ENCODE data around the gene WWOX.

Gene WWOX

GRCh38 chr16:78448658-78449271, 349.3 kb downstream of the WWOX start:
- no peak overlapping the region for H3K18ac ChIP-seq (ENCODE audit: low read length)
- no peak overlapping the region for H3K4me3 ChIP-seq (ENCODE audit: low read depth, low read length)
- H3K14ac ChIP-seq (ENCODE audit: low read length), result no peak overlapping the region
- no peak overlapping the region for H4K8ac ChIP-seq (ENCODE audit: low read depth, low read length)
- H3K4me2 ChIP-seq (ENCODE audit: low read length), result no peak overlapping the region
- no peaks in the 10 kb centered on the region for H3K79me2 ChIP-seq (ENCODE audit: control insufficient read depth, insufficient read depth, low read length, poor library complexity)
- H3K27ac ChIP-seq (ENCODE audit: low read depth, low read length), result no peak overlapping the region
- H4K12ac ChIP-seq (ENCODE audit: low read depth, low read length), result no peak overlapping the region
- no peaks in the 10 kb centered on the region for H3K4me1 ChIP-seq (ENCODE audit: control insufficient read depth in 1 of 2, insufficient read depth in 2 of 2, low read length in 2 of 2)
- no peaks in the 10 kb centered on the region for H3K79me1 ChIP-seq (ENCODE audit: low read length)
- no peak overlapping the region for H2BK5ac ChIP-seq (ENCODE audit: low read depth, low read length, poor library complexity)
- no peak overlapping the region for H2AK5ac ChIP-seq (ENCODE audit: low read length)
- no peak overlapping the region for H2BK120ac ChIP-seq (ENCODE audit: insufficient read depth, low read length, poor library complexity)
- WGBS (ENCODE audit: extremely low coverage, insufficient coverage, insufficient read length), result no CpG with 5 or more reads among the region's 6 CpGs
- no peak for DNase-seq
- H3K27me3 ChIP-seq (ENCODE audit: insufficient read depth, low read length), result no peaks in the 10 kb centered on the region
- H3K23ac ChIP-seq (ENCODE audit: low read length), result no peak overlapping the region
- no peak overlapping the region for H3K9ac ChIP-seq (ENCODE audit: low read length)
- H3K36me3 ChIP-seq (ENCODE audit: control insufficient read depth in 1 of 2, insufficient read depth in 2 of 2, low read length in 2 of 2), result no peaks in the 10 kb centered on the region
- H2BK12ac ChIP-seq (ENCODE audit: low read length), result no peak overlapping the region
- H3K4ac ChIP-seq (ENCODE audit: low read depth, low read length), result no peak overlapping the region
- no peaks in the 10 kb centered on the region for H3K9me3 ChIP-seq (ENCODE audit: insufficient read depth, low read depth, low read length)
- H2AFZ ChIP-seq (ENCODE audit: insufficient read depth, low read length, poor library complexity), result no peak overlapping the region
- H4K91ac ChIP-seq (ENCODE audit: low read depth, low read length), result no peak overlapping the region

- H4K12ac ChIP-seq (ENCODE audit: low read depth, low read length), result no peak overlapping the region
- no peaks in the 10 kb centered on the region for H3K27me3 ChIP-seq (ENCODE audit: insufficient read depth, low read length)
- H3K27ac ChIP-seq (ENCODE audit: low read depth, low read length), result no peak overlapping the region
- no peak overlapping the region for H2BK12ac ChIP-seq (ENCODE audit: low read length)
- no peak overlapping the region for H3K4ac ChIP-seq (ENCODE audit: low read depth, low read length)
- no peak overlapping the region for H2BK5ac ChIP-seq (ENCODE audit: low read depth, low read length, poor library complexity)
- H4K91ac ChIP-seq (ENCODE audit: low read depth, low read length), result no peak overlapping the region
- no peak overlapping the region for H3K4me2 ChIP-seq (ENCODE audit: low read length)
- H3K79me2 ChIP-seq (ENCODE audit: control insufficient read depth, insufficient read depth, low read length, poor library complexity), result no peaks in the 10 kb centered on the region
- H3K23ac ChIP-seq (ENCODE audit: low read length), result no peak overlapping the region
- DNase-seq, result no peak
- H2AK5ac ChIP-seq (ENCODE audit: low read length), result no peak overlapping the region
- no peak overlapping the region for H2BK120ac ChIP-seq (ENCODE audit: insufficient read depth, low read length, poor library complexity)
- H3K36me3 ChIP-seq (ENCODE audit: control insufficient read depth in 1 of 2, insufficient read depth in 2 of 2, low read length in 2 of 2), result no peaks in the 10 kb centered on the region
- H3K9me3 ChIP-seq (ENCODE audit: insufficient read depth, low read depth, low read length), result no peaks in the 10 kb centered on the region
- H3K9ac ChIP-seq (ENCODE audit: low read length), result no peak overlapping the region
- no peaks in the 10 kb centered on the region for H3K79me1 ChIP-seq (ENCODE audit: low read length)
- H3K4me3 ChIP-seq (ENCODE audit: low read depth, low read length), result no peak overlapping the region
- no CpG with 5 or more reads among the region's 2 CpGs for WGBS (ENCODE audit: extremely low coverage, insufficient coverage, insufficient read length)
- no peak overlapping the region for H2AFZ ChIP-seq (ENCODE audit: insufficient read depth, low read length, poor library complexity)
- no peak overlapping the region for H3K14ac ChIP-seq (ENCODE audit: low read length)
- H3K18ac ChIP-seq (ENCODE audit: low read length), result no peak overlapping the region
- no peak overlapping the region for H4K8ac ChIP-seq (ENCODE audit: low read depth, low read length)
- no peaks in the 10 kb centered on the region for H3K4me1 ChIP-seq (ENCODE audit: control insufficient read depth in 1 of 2, insufficient read depth in 2 of 2, low read length in 2 of 2)
These were observed 350.8 kb downstream of the WWOX start for GRCh38 chr16:78450255-78450654.

DNA sequence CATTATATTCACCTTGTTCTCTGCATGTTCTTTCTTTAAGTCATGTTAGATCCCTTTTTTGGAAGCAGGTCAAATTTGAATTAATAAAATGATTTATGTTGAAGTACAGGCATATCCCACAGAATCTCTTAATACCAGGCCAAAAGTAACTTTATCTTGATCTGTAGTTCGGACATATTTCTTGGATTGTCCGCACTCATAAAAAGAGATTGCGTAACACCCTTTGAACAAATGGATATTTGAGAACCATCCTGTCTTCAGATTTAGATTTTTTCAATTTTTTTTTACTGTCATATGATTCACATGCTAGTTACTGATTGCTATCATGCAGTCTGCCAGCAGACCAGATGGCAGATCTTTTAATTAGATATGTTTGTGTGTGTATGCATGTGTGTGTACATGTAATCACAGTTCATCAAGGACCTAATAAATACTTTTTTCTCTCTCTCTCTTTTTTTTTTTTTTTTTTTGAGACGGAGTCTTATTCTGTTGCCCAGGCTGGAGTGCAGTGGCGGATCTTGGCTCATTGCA, 352.6 kb downstream of the WWOX start:
- H3K27me3 ChIP-seq (ENCODE audit: insufficient read depth, low read length), result no peaks in the 10 kb centered on the region

DNA sequence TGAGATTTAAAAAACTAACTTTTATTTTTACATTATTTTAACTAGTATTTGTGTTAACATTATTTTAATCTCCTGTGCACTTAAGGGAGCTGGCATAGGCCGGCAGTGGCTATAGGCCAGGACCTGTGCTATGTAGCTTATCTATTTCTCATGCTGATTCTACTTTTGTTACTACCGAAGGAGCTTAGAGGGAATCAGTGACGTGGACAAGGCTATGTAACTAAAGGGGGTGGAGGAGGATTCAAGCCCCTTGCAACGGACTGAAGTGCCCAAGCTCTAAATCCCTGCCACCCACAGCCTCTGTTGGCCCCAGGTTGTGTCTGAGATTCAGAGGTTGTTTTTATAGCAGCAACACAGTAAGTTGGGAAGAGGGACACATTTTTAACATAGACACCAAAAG, 356.4 kb downstream of the WWOX start:
- Histone ChIP-seq H3K4ac (ENCODE audit: low read depth, low read length) (no peak overlapping the region), H3K23ac (ENCODE audit: low read length) (no peak overlapping the region), H4K8ac (ENCODE audit: low read depth, low read length) (no peak overlapping the region), H3K18ac (ENCODE audit: low read length) (no peak overlapping the region), H3K4me3 (ENCODE audit: low read depth, low read length) (no peak overlapping the region), H3K9me3 (ENCODE audit: insufficient read depth, low read depth, low read length) (no peaks in the 10 kb centered on the region), H2BK5ac (ENCODE audit: low read depth, low read length, poor library complexity) (no peak overlapping the region), H2AFZ (ENCODE audit: insufficient read depth, low read length, poor library complexity) (no peak overlapping the region), H3K36me3 (ENCODE audit: control insufficient read depth in 1 of 2, insufficient read depth in 2 of 2, low read length in 2 of 2) (no peaks in the 10 kb centered on the region), H3K27me3 (ENCODE audit: insufficient read depth, low read length) (no peaks in the 10 kb centered on the region), H3K9ac (ENCODE audit: low read length) (no peak overlapping the region), H3K4me2 (ENCODE audit: low read length) (no peak overlapping the region), H3K14ac (ENCODE audit: low read length) (no peak overlapping the region), H3K79me2 (ENCODE audit: control insufficient read depth, insufficient read depth, low read length, poor library complexity) (no peaks in the 10 kb centered on the region), H2BK12ac (ENCODE audit: low read length) (no peak overlapping the region), H3K4me1 (ENCODE audit: control insufficient read depth in 1 of 2, insufficient read depth in 2 of 2, low read length in 2 of 2) (no peaks in the 10 kb centered on the region), H3K27ac (ENCODE audit: low read depth, low read length) (no peak overlapping the region), H2AK5ac (ENCODE audit: low read length) (no peak overlapping the region), H3K79me1 (ENCODE audit: low read length) (no peaks in the 10 kb centered on the region), H4K12ac (ENCODE audit: low read depth, low read length) (no peak overlapping the region), H4K91ac (ENCODE audit: low read depth, low read length) (no peak overlapping the region), H2BK120ac (ENCODE audit: insufficient read depth, low read length, poor library complexity) (no peak overlapping the region)
- DNase-seq, result no peak
- no CpG with 5 or more reads among the region's 4 CpGs for WGBS (ENCODE audit: extremely low coverage, insufficient coverage, insufficient read length)

More for the DNA sequence above, 352.6 kb downstream of the WWOX start:
- no peaks in the 10 kb centered on the region for H3K36me3 ChIP-seq (ENCODE audit: control insufficient read depth in 1 of 2, insufficient read depth in 2 of 2, low read length in 2 of 2)
- H3K9ac ChIP-seq (ENCODE audit: low read length), result no peak overlapping the region
- H2AFZ ChIP-seq (ENCODE audit: insufficient read depth, low read length, poor library complexity), result no peak overlapping the region
- H2BK5ac ChIP-seq (ENCODE audit: low read depth, low read length, poor library complexity), result no peak overlapping the region
- no peak overlapping the region for H3K18ac ChIP-seq (ENCODE audit: low read length)
- no peak overlapping the region for H4K91ac ChIP-seq (ENCODE audit: low read depth, low read length)
- no peak overlapping the region for H3K14ac ChIP-seq (ENCODE audit: low read length)
- no peaks in the 10 kb centered on the region for H3K4me1 ChIP-seq (ENCODE audit: control insufficient read depth in 1 of 2, insufficient read depth in 2 of 2, low read length in 2 of 2)
- no peak overlapping the region for H4K8ac ChIP-seq (ENCODE audit: low read depth, low read length)
- no peaks in the 10 kb centered on the region for H3K79me2 ChIP-seq (ENCODE audit: control insufficient read depth, insufficient read depth, low read length, poor library complexity)
- no peak overlapping the region for H3K23ac ChIP-seq (ENCODE audit: low read length)
- H3K4ac ChIP-seq (ENCODE audit: low read depth, low read length), result no peak overlapping the region
- no peak overlapping the region for H3K4me2 ChIP-seq (ENCODE audit: low read length)
- no peak overlapping the region for H2AK5ac ChIP-seq (ENCODE audit: low read length)
- H2BK12ac ChIP-seq (ENCODE audit: low read length), result no peak overlapping the region
- H3K9me3 ChIP-seq (ENCODE audit: insufficient read depth, low read depth, low read length), result no peaks in the 10 kb centered on the region
- no peak overlapping the region for H3K4me3 ChIP-seq (ENCODE audit: low read depth, low read length)
- no peak overlapping the region for H4K12ac ChIP-seq (ENCODE audit: low read depth, low read length)
- no peak overlapping the region for H2BK120ac ChIP-seq (ENCODE audit: insufficient read depth, low read length, poor library complexity)
- H3K79me1 ChIP-seq (ENCODE audit: low read length), result no peaks in the 10 kb centered on the region
- no peak overlapping the region for H3K27ac ChIP-seq (ENCODE audit: low read depth, low read length)
- DNase-seq, result peak in 1 of 2 donors; percentile 15
- no CpG with 5 or more reads among the region's 5 CpGs for WGBS (ENCODE audit: extremely low coverage, insufficient coverage, insufficient read length)
